Thyroid gland (tissue), 4 donors: ENCODE results near the gene DZIP3.

Source experiments
- CTCF ChIP-seq, 6 experiments: fragments of 200-600 bp in 3 of 6; fragments of 450-650 bp in 3 of 6; sonication (generic) in 3 of 6; IDR thresholded peaks; one replicate each; pipeline ENCODE4 v1.5.1; 2016 to 2019; ENCODE audit warnings: antibody characterized with exemption in 6 of 6, mild to moderate bottlenecking in 2 of 6, inconsistent platforms in 1 of 6, moderate library complexity in 1 of 6
- POLR2A ChIP-seq, 2 donors: fragments of 450-650 bp; IDR thresholded peaks; one replicate each; pipeline ENCODE4 v1.6.1; 2017; ENCODE audit warnings: antibody characterized with exemption in 2 of 2, mild to moderate bottlenecking in 2 of 2, moderate library complexity in 1 of 2

DNA sequence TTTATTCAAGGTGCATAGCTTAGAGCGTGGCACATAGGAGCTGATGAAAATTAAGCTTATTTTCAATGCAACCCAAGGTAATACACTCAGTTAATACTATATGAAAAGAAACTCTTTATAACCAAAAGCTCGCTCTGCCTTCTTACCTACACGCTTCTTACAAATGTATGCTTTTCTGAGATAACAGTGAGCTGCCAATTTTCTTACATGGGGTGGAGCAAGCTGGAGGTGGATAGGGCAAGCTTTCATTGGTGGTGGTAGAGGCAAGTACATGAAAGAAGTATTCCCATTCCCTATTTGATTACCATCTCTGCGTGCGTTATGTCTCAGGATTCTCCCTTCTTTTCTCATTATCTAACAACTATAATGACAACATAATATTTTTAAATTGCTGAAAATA is 8.9 kb downstream of the DZIP3 start:
- no peak for TF ChIP-seq CTCF (IDR thresholded peaks at IDR 0.05)
- no peak for TF ChIP-seq POLR2A (IDR thresholded peaks at IDR 0.05)
